Fibroblast of lung (primary cell): ENCODE data around the gene RASL11B. TPM values are rescaled to one million over a fixed set of nuclear protein-coding genes. Genes with fewer than 3 reads are reported as not detected.

Source experiments
- DNase-seq, 2 donors: peaks; one replicate each; pipeline versions ENCODE4 v3.0.0 to v3.0.0-alpha.2; 2010; ENCODE audit warnings: low read depth in 2 of 2
- H2AFZ ChIP-seq: 2 replicates; pipeline ENCODE4 v1.5.1; 2012; ENCODE audit warnings: low read length, control low read depth, inconsistent platforms
- H3K27ac ChIP-seq: 2 replicates; pipeline ENCODE4 v1.5.1; 2011; ENCODE audit warnings: low read length, control low read depth; ENCODE audit not compliant: insufficient read depth
- H3K27me3 ChIP-seq: 2 replicates; pipeline ENCODE4 v1.5.1; 2011; ENCODE audit warnings: mild to moderate bottlenecking, low read length; ENCODE audit not compliant: control insufficient read depth, insufficient read depth
- H3K36me3 ChIP-seq: 2 replicates; pipeline ENCODE4 v1.5.1; 2011; ENCODE audit warnings: low read length; ENCODE audit not compliant: control insufficient read depth, insufficient read depth
- H3K4me1 ChIP-seq: 2 replicates; pipeline ENCODE4 v1.5.1; 2011; ENCODE audit warnings: low read length; ENCODE audit not compliant: control insufficient read depth, insufficient read depth; ENCODE audit errors: extremely low read depth
- H3K4me2 ChIP-seq: 2 replicates; pipeline ENCODE4 v1.5.1; 2011; ENCODE audit warnings: low read length, control low read depth; ENCODE audit not compliant: insufficient read depth; ENCODE audit errors: extremely low read depth
- H3K4me3 ChIP-seq, 4 experiments: fragments of 200-600 bp in 1 of 4; sonication (generic) in 1 of 4; replicated peaks in 1 of 4; 2 replicates each; pipeline ENCODE4 v1.5.1; 2011 to 2016; ENCODE audit warnings: low read length in 4 of 4, low read depth in 3 of 4, mild to moderate bottlenecking in 3 of 4, control low read depth in 2 of 4, inconsistent platforms in 1 of 4, mixed read lengths in 1 of 4; ENCODE audit not compliant: insufficient read depth in 1 of 4; ENCODE audit errors: control extremely low read depth in 1 of 4
- H3K79me2 ChIP-seq: 2 replicates; pipeline ENCODE4 v1.5.1; 2012; ENCODE audit warnings: mild to moderate bottlenecking, low read length, inconsistent platforms; ENCODE audit not compliant: control insufficient read depth, insufficient read depth
- H3K9ac ChIP-seq: 2 replicates; pipeline ENCODE4 v1.5.1; 2011; ENCODE audit warnings: mild to moderate bottlenecking, low read length, control low read depth; ENCODE audit not compliant: insufficient read depth
- H3K9me3 ChIP-seq: 2 replicates; pipeline ENCODE4 v1.5.1; 2012; ENCODE audit warnings: low read depth, low read length; ENCODE audit not compliant: control insufficient read depth, insufficient read depth
- H4K20me1 ChIP-seq: 2 replicates; pipeline ENCODE4 v1.5.1; 2011; ENCODE audit warnings: low read length; ENCODE audit not compliant: control insufficient read depth, insufficient read depth; ENCODE audit errors: extremely low read depth
- EZH2 ChIP-seq: IDR thresholded peaks from 2 replicates; pipeline ENCODE4 v1.5.1; 2012; ENCODE audit warnings: low read length, control low read depth, mild to moderate bottlenecking; ENCODE audit errors: missing control alignments
- polyA plus RNA-seq, 2 donors: library from polyadenylated mRNA; depleted of rRNA in 1 of 2; stranded (reverse) in 1 of 2; unstranded in 1 of 2; fragments of >200 nt; gene quantifications; 2 replicates each; pipeline ENCODE4 v1.2.1, GENCODE V29; 2011 to 2012; ENCODE audit warnings: missing spikeins in 1 of 2
- total RNA-seq: library from RNA; depleted of rRNA; stranded (reverse); fragments of >200 nt; gene quantifications from 2 replicates; pipeline ENCODE4 v1.2.1, GENCODE V29; 2014
- TF ChIP-seq, protein P1 (sequence below), 2 donors: IDR thresholded peaks in 1 of 2; conservative IDR thresholded peaks in 1 of 2; 1 replicate in 1 of 2; 2 replicates in 1 of 2; pipeline ENCODE4 v1.5.1; 2011 to 2012; ENCODE audit warnings: low read length in 2 of 2, control low read depth in 1 of 2, inconsistent platforms in 1 of 2, low read depth in 1 of 2, mild to moderate bottlenecking in 1 of 2

RASL11B gene
- total and polyA plus RNA-seq, 2 donors (not counting 1 experiment from before 2014, with no cell fraction given) = 2.1 to 15.2 TPM

DNA sequence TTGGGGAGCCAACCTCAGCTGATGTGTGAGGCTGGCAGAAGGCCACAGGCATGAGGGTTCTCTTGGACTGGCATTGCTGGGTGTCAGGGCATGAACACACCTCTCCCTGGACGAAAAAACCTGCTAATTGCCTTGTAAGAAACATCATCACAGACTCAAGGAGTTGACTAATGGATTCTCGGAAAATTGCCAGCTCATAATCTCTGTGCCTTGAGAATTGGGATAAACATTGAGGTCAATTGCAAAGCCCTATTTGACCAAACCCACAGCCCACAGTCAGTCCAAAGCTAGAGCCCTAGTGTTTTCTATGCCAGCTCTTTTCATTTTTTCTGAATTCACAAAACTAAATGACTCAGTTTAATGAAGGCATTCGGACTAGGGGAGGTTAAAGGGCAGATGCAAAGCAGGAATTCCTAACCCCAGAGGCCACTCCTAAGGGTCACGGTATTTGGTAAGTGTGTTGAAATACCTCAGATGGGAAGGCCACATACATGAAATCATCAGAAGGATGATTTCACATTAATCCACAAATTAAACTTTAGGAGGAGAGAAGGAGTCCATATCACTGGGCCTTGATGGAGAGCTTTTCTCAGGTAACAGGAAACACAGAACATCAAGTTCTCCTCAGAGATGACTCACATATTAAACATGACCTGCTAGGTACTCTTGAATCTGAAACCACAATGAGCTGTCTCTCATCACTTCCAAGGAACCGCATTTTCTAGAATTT is 39.0 kb upstream of the RASL11B start:
- Histone ChIP-seq H3K36me3 (no peaks in the 10 kb centered on the region), H2AFZ (no peak overlapping the region), H3K4me2 (no peak overlapping the region), H3K4me1 (peaks cover 17% of the 10 kb centered on the region), H3K79me2 (no peaks in the 10 kb centered on the region), H3K27me3 (no peaks in the 10 kb centered on the region), H3K9me3 (no peaks in the 10 kb centered on the region), H3K27ac (peak overlapping the region; percentile 32), H3K4me3 (no peak overlapping the region), H4K20me1 (no peaks in the 10 kb centered on the region), H3K9ac (no peak overlapping the region)
- peak; percentile 83 to 97 for DNase-seq
- TF ChIP-seq EZH2 = no peak
- TF ChIP-seq, protein P1, sequence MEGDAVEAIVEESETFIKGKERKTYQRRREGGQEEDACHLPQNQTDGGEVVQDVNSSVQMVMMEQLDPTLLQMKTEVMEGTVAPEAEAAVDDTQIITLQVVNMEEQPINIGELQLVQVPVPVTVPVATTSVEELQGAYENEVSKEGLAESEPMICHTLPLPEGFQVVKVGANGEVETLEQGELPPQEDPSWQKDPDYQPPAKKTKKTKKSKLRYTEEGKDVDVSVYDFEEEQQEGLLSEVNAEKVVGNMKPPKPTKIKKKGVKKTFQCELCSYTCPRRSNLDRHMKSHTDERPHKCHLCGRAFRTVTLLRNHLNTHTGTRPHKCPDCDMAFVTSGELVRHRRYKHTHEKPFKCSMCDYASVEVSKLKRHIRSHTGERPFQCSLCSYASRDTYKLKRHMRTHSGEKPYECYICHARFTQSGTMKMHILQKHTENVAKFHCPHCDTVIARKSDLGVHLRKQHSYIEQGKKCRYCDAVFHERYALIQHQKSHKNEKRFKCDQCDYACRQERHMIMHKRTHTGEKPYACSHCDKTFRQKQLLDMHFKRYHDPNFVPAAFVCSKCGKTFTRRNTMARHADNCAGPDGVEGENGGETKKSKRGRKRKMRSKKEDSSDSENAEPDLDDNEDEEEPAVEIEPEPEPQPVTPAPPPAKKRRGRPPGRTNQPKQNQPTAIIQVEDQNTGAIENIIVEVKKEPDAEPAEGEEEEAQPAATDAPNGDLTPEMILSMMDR (conservative IDR thresholded peaks at IDR 0.05 in 1 of 2, IDR thresholded peaks at IDR 0.05 in 1 of 2; ENCODE audit: low read depth in 1 of 2, low read length in 2 of 2) = no peak

DNA sequence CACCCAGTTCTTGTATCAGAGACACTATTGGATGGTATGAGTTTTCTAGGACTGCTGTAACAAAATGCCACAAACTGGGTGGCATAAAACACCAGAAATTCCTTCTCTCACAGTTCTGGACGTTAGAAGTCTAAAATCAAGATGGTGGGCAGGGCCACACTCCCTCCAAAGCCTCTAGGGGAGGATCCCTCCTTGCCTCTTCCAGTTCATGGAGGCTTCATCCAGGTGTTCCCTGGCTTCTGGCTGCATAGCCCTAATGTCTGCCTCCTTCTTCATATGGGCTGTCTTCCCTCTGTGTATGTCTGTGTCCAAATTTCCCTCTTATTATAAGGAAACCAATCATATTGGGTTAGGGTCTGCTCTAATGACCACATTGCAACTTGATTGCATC is 38.4 kb upstream of the RASL11B start:
- Histone ChIP-seq H3K4me3 (no peak overlapping the region), H3K4me2 (no peak overlapping the region), H3K4me1 (peaks cover 17% of the 10 kb centered on the region), H3K27ac (peak overlapping the region; percentile 32), H2AFZ (no peak overlapping the region), H3K9me3 (no peaks in the 10 kb centered on the region), H3K27me3 (no peaks in the 10 kb centered on the region), H3K79me2 (no peaks in the 10 kb centered on the region), H4K20me1 (no peaks in the 10 kb centered on the region), H3K9ac (no peak overlapping the region), H3K36me3 (no peaks in the 10 kb centered on the region)
- TF ChIP-seq, protein P1 (conservative IDR thresholded peaks at IDR 0.05 in 1 of 2, IDR thresholded peaks at IDR 0.05 in 1 of 2; ENCODE audit: low read depth in 1 of 2, low read length in 2 of 2) = no peak
- no peak for TF ChIP-seq EZH2
- DNase-seq = peak in 1 of 2 donors; percentile 7

DNA sequence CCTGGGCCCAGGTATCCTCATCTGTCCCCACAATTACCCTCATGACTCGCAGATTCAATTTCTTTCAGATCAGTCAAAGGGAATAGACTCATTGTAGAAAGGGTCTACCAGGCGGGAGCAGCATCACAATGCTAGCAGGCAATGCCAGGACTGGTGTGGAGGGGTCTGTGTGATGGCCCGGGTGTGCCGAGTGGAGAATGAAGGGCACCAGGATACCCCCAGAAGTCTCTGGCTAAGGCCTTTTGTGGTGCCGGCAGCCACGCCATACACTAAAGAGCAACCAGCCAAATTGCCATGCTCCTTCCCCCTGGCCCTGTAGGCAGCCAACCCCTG is 37.9 kb upstream of the RASL11B start:
- no peak for DNase-seq
- peak overlapping the region; percentile 44 for H3K27ac ChIP-seq
- no peaks in the 10 kb centered on the region for H3K27me3 ChIP-seq
- TF ChIP-seq, protein P1 (conservative IDR thresholded peaks at IDR 0.05 in 1 of 2, IDR thresholded peaks at IDR 0.05 in 1 of 2; ENCODE audit: low read depth in 1 of 2, low read length in 2 of 2) = no peak
- no peak for TF ChIP-seq EZH2
- no peaks in the 10 kb centered on the region for H3K36me3 ChIP-seq
- H4K20me1 ChIP-seq = no peaks in the 10 kb centered on the region
- no peak overlapping the region for H3K9ac ChIP-seq
- no peak overlapping the region for H3K4me3 ChIP-seq
- peaks cover 17% of the 10 kb centered on the region for H3K4me1 ChIP-seq
- H3K9me3 ChIP-seq = no peaks in the 10 kb centered on the region
- H3K79me2 ChIP-seq = no peaks in the 10 kb centered on the region
- H2AFZ ChIP-seq = no peak overlapping the region
- no peak overlapping the region for H3K4me2 ChIP-seq
